HepG2 (cell line): Measurements from ENCODE around the gene MTFP1. TPM values are rescaled to one million over a fixed set of nuclear protein-coding genes. Genes with fewer than 3 reads are reported as not detected.

Experiments
- DDIT3 ChIP-seq: sonication (generic); formaldehyde crosslinking; IDR thresholded peaks from 2 replicates; pipeline ENCODE4 v1.4.0; 2020; ENCODE audit warnings: mild to moderate bottlenecking, missing genetic modification reagents
- ESRRA ChIP-seq: sonication (generic); formaldehyde crosslinking; IDR thresholded peaks from 2 replicates; pipeline ENCODE4 v1.5.1; 2020; ENCODE audit warnings: mild to moderate bottlenecking, low read depth, missing genetic modification reagents
- NR2C2 ChIP-seq: sonication (generic); formaldehyde crosslinking; IDR thresholded peaks from 2 replicates; pipeline ENCODE4 v1.4.0; 2020; ENCODE audit warnings: missing genetic modification reagents, mild to moderate bottlenecking, moderate library complexity, borderline replicate concordance
- PAX8 ChIP-seq: sonication (generic); formaldehyde crosslinking; IDR thresholded peaks from 2 replicates; pipeline ENCODE4 v1.8.0; 2022; ENCODE audit warnings: mild to moderate bottlenecking, missing genetic modification reagents, borderline replicate concordance
- RBM39 ChIP-seq: fragments of 200-400 bp; formaldehyde crosslinking; IDR thresholded peaks from one replicate; pipeline ENCODE4 v1.6.1; 2018; ENCODE audit warnings: antibody characterized with exemption, mild to moderate bottlenecking, low read depth, low read length; ENCODE audit not compliant: poor library complexity, severe bottlenecking
- SIX1 ChIP-seq: sonication (generic); formaldehyde crosslinking; IDR thresholded peaks from 2 replicates; pipeline ENCODE4 v1.4.0; 2020; ENCODE audit warnings: missing genetic modification reagents, borderline replicate concordance
- ZBTB20 ChIP-seq: sonication (generic); formaldehyde crosslinking; IDR thresholded peaks from 2 replicates; pipeline ENCODE4 v1.8.1; 2023; ENCODE audit warnings: missing genetic modification reagents, low read depth, mild to moderate bottlenecking, borderline replicate concordance
- ZHX2 ChIP-seq, 2 experiments: sonication (generic) in 1 of 2; formaldehyde crosslinking in 1 of 2; IDR thresholded peaks; 2 replicates each; pipeline versions ENCODE4 v1.6.1 to v1.9.0; 2014 to 2022; ENCODE audit warnings: antibody characterized with exemption in 1 of 2, borderline replicate concordance in 1 of 2, inconsistent platforms in 1 of 2, low read depth in 1 of 2, missing genetic modification reagents in 1 of 2
- ZNF276 ChIP-seq: sonication (generic); formaldehyde crosslinking; IDR thresholded peaks from 2 replicates; pipeline ENCODE4 v1.4.0; 2020; ENCODE audit warnings: mild to moderate bottlenecking, low read depth, missing genetic modification reagents
- ZNF407 ChIP-seq: sonication (generic); formaldehyde crosslinking; IDR thresholded peaks from one replicate; pipeline ENCODE4 v1.5.1; 2020; ENCODE audit warnings: mild to moderate bottlenecking, missing genetic modification reagents; ENCODE audit errors: not compliant biosample characterization
- polyA plus RNA-seq, 8 experiments: library from polyadenylated mRNA; depleted of rRNA in 3 of 8; stranded (reverse) in 7 of 8; unstranded in 1 of 8; fragments of >200 nt; fragmentation: Illumina TruSeq in 4 of 8; extraction: Trizol in 4 of 8; gene quantifications; 2 replicates each; pipeline versions ENCODE4 v1.2.1 to v1.2.3, GENCODE V29; 2011 to 2016; ENCODE audit warnings: low read depth in 4 of 8, missing spikeins in 1 of 8, mixed read lengths in 1 of 8; ENCODE audit not compliant: insufficient read depth in 1 of 8
- total RNA-seq, 5 experiments: library from RNA; depleted of rRNA; stranded (reverse); fragments of >200 nt; fragmentation: Illumina TruSeq; extraction: Trizol; gene quantifications; 2 replicates each; pipeline ENCODE4 v1.2.3, GENCODE V29; 2016; ENCODE audit warnings: low read depth in 1 of 5

MTFP1 gene
- total and polyA plus RNA-seq, 2 of the 13 experiments (the other 11 are each of a cell fraction or from before 2014, with no cell fraction given) = 29.5 to 45.6 TPM

GRCh38 chr22:30423301-30423958 lies 2.1 kb upstream of the MTFP1 start (continued):
- TF ChIP-seq ZHX2 (IDR thresholded peaks at IDR 0.05; ENCODE audit: low read depth) (no peak), ZHX2 (CRISPR knock-in tag; IDR thresholded peaks at IDR 0.05; ENCODE audit: borderline replicate concordance) (peak; percentile 82; the same call in 1 of the 2 replicates), DDIT3 (CRISPR knock-in tag) (no peak), ZBTB20 (peak; percentile 75; the same call in 1 of the 2 replicates), ZNF276 (CRISPR knock-in tag) (peak; percentile 83), ZNF407 (CRISPR knock-in tag) (peak; percentile 76), ESRRA (CRISPR knock-in tag) (no peak; the same call in 1 of the 2 replicates), RBM39 (no peak), NR2C2 (CRISPR knock-in tag) (no peak; the same call in 1 of the 2 replicates), PAX8 (CRISPR knock-in tag) (peak; percentile 98), SIX1 (no peak)
